MV-4-11 (cell line): ENCODE data around the gene ELOVL7.
"Not testable (repeated sequence)": the region's sequence is repeated elsewhere in the genome, so short reads cannot be mapped to it uniquely, and the experiment has no call there.

Source experiments
- DNase-seq: peaks from one replicate; lab custom pipeline; 2025; lab: John Stamatoyannopoulos, UW

The ELOVL7 gene

DNA sequence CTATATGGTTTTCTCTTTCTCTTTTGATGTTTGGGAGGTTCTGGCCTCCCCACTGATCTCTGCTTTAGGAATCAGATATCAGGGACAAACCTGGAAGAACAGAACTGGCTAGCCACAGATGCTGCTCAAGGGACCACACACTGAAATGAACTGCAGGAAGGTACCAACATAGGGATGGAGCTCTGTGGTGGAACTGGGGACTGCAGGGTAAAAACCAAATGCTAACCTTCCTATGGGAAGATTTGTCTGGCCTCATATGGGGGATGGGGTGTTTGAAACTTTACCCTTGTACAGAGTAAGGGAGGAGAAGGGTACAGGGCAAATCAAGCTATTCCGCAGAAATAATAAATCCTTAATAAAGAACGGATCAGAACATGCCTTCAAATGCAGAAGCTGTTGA lies 49.4 kb downstream of the ELOVL7 start:
- no peak for DNase-seq

DNA sequence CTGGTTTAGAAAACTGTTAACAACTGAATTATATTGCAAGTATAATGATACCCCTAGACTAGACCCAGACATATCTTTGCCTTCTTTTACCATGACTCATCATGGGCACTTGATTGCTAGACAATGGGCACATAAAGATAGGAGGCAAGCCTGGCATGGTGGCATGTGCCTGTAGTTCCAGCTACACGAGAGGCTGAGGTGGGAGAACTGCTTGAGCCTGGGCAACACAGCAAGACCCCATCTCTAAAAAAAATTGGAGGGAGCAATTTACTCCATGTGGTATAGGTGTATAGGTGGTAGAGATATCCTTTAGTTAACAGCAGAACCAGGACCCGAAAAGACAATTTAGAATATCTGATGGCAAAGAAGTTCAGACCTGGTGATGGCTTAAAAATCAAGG lies 51.6 kb downstream of the ELOVL7 start:
- DNase-seq = no peak

DNA sequence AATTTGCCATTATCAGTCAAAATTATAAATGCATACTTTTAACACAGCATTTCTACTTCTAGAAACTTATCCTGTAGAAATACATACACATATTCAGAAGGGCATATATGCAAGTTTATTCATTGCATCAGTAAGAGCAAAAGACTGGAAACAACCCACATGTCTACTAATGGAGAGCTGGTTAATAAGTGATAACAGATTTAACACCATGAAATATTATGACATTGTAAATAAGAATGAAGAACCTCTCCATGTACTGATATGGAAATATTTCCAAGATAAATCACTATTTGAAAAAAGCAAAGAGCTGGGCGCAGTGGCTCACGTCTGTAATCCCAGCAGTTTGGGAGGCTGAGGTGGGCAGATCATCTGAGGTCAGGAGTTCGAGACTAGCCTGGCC lies 54.5 kb downstream of the ELOVL7 start:
- no peak for DNase-seq

DNA sequence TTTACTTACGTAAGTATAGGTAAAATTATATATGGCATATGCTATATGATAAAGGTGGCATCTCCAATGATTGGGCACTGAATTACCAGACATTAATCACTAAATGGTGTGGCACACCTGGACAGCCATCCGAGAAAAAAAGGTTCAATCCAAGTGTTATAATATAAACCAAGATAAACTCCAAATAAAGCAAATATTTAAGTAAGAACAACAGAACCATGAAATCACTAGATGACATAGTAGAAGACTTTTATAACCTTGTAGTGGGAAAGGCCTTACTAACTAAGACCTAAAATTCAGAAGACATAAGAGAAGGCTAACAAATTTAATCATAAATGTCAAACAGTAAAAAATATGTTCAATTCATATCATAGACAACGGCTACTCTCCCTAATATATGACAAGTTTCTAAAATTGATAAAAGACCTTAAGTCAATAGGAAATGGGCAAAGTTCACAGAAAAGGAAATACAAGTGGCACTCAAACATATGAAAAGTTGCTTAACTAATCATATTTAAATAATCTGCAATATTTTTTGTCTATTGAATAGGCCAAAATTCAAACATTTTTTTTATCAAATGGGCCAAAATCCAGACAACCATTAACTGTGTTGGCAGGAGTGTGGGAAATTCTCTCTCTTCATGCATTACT lies 55.1 kb downstream of the ELOVL7 start:
- no peak for DNase-seq

DNA sequence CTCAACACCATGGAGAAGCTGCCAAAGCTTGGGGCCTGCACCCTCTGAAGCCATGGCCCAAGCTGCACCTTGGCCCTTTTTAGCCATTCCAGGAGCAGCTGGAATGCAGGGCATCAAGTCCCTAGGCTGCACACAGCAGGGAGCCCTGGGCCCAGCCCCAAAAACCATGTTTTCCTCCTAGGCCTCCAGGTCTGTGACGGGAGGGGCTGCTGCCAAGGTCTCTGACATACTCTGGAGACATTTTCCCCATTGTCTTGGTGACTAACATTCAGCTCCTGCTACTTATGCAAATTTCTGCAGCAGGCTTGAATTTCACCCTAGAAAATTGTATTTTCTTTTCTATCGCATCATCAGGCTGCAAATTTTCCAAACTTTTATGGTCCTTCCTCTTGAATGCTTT lies 64.6 kb downstream of the ELOVL7 start:
- no peak for DNase-seq

DNA sequence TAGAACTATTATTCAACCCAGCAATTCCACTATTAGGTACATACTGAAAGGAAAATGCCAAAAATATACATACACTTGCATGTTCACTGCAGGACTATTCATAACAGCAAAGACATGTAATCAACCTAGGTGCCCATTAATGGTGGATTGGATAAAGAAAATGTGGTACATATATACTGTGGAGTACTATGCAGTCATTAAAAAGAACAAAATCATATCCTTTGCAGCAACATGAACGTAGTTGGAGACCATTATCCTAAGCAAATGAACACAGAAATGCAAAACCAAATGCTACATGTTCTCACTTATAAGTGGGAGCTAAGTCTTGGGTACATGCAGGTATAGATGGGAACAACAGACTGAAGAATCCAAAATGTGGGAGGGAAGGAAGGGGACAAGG lies 67.7 kb downstream of the ELOVL7 start:
- DNase-seq = no peak

DNA sequence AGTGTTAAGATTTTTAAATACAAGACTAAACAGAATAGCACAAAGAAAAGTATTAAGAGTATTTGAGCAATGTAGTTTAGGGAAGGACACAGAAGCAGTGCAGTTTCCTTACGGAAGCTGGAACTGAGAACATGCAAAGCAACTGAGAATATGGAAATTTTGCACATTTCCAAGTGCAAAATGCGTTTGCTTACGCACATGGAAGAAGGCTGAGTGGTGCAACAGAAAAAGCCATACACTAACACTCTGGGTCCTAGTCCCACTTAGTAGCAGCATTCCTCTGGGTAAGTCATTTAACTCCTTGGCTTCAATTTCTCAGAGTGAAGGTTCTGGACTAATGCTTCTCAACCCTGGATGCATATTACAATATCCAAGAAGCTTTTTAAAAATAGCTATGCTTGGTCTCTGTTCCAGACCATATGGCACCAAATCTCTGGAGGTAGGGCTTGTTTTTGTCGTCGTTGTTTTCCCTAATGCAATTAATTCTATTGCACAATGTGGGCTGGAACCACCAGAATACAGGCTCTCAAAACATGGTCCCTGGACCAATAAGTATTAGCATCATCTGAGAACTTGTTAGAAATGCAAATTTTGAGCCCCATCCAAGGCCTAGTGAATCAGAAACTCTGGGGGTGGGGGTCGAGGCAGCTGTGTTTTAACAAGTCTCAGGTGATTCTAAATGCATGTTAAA lies 78.9 kb downstream of the ELOVL7 start:
- no peak for DNase-seq

DNA sequence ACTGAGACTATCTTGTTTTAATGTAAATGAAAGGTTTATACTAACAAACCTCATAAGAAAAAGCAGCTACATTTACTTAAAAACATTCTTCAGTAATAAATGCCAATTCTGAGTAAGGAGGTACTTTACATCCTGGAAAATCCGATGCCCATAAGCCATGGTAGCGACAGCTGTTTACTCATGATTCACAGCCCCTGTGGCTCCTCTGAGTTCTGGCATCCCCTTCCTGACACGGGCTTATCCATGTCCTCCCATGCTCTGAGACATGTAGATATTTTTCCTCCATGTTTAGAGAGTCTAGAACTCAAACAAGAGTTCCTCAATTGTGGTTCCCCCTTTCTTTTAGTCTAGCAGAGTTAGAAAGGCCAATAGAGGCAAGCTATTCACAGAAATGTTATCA lies 81.0 kb downstream of the ELOVL7 start:
- DNase-seq = no peak

DNA sequence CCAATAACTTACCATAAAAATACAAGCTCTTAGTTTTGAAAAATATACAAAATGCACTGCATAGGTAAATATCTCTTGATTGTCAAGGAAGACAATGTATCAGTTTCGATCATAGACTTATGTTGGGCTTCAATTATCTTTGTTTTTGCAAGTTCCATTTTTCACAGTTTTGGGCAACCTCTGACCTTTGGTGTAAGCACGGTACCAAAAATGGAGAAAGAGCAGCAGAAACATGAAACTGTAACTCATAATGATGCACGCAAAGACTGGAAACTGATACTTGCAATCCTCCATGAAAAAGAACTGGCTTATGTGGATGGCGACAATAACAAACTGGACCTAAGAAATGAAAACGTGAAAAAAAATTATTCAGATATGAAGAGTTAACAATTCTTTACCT lies 89.6 kb downstream of the ELOVL7 start:
- no peak for DNase-seq

DNA sequence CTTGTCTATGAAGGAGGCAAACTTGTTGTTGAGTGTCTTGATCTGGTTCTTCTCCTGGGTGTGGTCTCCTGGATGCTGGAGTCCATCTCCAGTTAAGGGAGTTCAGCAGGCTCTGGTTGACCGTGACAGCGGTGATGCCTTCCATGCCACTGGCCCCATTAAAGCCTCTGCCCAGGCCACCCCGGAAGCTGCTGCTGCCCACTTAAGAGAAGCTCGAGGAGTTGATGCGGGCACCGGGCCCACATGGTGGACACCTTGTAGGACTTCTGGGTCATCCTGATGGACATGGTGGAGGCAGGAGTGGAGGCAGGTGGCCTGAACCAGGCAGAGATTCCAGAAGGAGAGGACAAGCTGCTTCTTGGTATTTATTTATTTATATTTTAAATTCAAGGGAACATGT lies 99.4 kb downstream of the ELOVL7 start:
- DNase-seq = no peak

DNA sequence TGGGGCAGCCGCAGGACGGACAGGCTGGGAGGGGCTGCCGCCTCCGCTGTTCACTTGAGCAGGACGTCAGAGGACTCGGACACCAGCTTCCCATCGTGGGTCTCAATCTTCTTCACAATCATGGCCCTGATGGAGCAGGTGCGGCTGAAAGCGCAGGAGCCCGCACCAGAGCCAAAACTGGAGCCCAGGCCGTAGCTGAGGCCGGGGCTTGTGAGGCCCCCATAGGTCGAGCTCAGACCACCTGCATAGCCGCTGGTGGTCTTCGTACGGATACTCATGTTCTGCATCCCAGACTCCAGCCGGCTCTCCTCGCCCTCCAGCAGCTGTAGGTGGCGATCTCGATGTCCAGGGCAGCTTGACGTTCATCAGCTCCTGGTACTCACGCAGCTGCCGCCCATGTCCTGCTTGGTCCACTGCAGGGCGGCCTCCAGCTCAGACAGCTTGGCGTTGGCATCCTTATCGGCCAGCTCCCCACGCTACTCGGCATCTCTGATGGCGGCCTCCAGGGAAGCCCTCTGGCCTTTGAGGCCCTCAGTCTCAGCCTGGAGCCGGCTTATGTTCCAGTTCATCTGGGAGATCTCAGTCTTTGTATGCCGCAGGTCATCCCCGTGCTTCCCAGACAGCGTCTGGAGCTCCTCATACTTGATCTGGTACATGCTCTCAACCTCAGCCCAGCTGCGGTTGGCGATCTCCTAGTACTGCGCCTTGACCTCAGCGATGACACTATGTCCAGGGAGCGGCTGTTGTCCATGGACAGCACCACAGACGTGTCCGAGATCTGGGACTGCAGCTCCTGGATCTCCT lies 100.4 kb downstream of the ELOVL7 start:
- no peak for DNase-seq

DNA sequence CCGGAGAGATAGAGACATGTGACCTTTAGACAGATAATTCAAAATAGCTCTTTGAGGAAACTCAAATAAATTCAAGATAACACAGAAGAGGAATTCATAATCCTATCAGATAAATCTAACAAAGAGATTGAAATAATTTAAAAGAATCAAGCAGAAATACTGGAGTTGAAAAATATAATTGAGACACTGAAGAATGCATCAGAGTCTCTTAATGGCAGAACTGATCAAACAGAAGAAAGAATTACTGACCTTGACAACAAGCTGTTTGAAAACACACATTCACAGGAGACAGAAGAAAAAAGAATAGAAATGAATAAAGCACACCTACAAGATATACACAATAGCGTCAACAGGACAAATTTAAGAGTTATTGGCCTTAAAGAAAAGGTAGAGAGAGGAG lies 103.7 kb downstream of the ELOVL7 start:
- DNase-seq = no peak

DNA sequence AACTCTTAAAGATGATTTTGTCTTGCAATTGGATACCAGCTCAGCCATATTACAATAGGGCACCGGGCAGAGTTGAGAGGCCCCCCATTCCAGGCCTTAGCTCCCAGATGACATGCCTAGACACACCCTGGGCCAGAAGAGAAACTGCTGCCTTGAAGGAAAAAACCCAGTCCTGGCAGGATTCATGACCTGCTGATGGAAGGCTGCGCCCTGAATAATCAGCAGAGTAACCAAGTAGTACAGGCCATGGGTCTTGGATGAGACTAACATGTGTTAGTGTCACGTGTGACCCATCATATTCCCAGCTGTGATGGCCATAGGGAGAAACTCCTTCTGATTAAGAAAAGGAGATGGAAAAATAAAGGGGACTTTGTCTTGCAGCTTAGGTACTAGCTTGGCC lies 105.1 kb downstream of the ELOVL7 start:
- DNase-seq = no peak

DNA sequence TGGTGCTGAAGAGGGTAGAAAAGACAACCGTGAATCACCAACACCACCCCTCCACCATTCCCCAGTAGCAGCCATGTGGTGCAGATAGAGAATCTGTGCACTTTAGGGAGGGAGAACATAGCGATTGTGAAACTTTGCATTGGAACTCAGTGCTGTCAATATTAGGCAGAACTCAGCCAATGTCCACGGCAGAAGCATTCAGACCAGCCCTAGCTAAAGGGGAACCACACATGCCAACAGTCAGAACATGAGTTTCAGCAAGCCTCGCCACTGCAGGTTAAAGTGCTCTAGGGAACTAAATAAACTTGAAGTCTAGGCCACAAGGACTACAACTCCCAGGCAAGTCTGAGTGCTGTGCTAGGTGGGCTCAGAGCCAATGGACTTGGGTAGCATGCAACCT lies 105.6 kb downstream of the ELOVL7 start:
- DNase-seq = peak; percentile 79

DNA sequence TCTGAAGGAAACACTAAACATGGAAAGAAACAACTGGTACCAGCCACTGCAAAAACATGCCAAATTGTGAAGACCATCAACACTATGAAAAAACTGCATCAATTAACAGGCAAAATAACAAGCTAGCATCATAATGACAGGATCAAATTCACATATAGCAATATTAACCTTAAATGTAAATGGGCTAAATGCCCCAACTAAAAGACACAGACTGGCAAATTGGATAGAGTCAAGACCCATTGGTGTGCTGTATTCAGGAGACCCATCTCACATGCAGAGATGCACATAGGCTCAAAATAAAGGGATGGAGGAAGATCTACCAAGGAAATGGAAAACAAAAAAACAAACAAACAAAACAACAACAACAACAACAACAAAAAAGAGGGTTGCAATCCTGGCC lies 113.2 kb downstream of the ELOVL7 start:
- DNase-seq = not testable (repeated sequence)

DNA sequence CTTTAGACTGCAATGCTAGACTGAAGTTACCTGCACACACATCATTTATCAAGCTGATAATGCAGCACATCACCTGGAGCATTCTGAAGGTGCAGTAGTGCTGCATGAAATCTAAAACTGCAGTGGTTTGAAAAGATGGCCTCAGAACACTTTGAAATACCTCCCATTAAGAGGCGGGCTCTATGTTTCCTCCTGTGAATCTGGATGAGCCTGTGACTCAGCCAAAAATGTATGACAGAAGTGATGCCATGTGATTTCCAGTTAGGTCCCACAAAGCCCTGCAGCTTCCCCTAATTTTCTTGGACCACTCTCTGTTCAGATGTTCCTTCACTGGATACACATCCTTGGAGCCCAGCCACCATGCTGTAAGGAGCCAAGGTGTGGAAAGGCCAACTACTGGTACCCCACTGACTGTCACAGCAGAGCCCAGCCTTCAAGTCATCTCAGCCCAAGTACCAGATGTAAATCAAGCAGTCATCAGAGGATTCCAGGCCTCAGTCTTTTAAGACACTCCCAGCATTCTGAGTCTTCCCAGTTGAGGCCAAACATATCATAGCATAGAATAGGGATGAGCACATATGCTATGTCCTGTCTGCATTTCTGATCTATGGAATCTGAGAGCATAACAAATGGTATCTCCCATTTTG lies 116.9 kb downstream of the ELOVL7 start:
- DNase-seq = no peak

DNA sequence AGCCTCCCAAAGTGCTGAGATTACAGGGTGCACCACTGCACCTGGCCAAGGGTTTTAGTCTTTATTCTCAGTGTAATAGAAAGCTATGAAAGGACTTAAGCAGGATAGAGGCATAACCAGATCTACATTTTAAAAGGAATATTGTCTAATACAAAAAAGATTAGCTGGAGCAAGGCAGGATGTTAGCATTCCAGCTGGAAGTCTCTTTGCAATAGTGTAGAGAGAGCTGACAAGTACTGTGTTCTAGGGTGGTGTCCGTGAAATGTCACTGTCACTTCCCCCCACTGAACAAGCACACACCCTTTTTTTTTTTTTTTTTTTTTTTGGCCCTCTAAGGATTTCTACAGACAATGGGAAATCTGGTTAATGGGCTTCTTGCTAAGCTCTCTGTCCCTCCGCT lies 119.9 kb downstream of the ELOVL7 start:
- no peak for DNase-seq

DNA sequence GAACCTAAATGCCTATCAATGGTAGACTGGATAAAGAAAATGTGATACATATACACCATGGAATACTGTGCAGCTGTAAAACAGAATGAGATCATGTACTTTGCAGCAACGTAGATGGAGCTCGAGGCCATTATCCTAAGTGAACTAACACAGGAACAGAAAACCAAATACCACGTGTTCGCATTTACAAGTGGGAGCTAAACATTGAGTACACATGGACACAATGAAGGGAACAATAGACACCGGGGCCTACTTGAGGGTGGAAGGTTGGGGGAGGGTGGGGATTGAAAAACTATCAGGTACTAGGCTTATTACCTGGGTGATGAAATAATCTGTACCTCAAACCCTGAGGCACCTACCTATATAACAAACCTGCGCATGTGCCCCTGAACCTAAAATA lies 121.7 kb downstream of the ELOVL7 start:
- DNase-seq = no peak

DNA sequence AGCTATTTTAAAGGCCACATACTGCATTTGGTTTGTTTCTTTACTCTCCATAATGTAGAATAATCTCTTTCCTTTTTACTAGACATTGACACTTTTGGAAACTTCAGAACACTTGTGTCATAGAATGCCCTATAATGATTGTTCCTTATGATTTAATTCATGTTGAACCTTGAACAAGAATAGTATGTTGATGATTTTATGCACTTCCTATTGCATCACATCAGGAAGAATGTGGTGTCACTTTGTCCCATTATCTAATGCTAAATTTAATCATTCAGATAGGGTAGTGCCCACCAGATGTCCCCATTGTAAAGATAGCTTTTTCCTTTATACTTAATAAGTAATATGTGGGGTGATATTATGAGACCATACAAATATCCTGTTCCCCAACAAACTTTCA lies 124.7 kb downstream of the ELOVL7 start:
- DNase-seq = no peak

DNA sequence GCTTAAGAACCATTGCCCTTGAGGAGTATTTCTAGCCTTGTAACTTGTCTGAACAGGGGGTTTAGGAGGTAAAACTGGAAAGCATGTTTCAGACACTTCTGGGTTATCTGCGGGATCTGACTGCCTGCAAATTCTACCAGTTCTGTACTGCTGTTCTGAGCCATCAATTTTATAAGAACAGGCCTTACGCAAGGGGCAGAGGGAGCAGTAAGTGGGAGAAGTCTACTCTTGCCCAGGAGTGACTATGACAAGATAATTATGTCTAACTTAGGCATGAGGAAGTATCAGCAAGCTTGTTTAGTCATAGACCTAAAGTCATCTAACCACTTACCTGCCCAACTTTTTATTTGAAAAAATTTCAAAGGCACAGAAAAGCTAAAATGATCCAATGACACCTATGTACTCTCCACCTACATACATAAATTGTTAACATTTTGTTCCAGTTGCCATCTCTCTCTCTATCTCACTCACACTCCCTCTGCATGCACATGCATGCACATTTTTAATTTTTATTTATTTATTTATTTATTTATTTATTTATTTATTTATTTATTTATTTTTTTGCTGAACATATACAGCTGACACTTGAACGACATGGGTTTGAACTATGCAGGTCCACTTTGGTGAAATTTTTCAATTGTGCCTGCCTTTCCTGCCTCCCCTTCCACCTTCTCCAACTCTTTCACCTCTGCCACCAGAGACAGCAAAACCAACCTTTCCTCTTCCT lies 125.7 kb downstream of the ELOVL7 start:
- peak; percentile 17 for DNase-seq

DNA sequence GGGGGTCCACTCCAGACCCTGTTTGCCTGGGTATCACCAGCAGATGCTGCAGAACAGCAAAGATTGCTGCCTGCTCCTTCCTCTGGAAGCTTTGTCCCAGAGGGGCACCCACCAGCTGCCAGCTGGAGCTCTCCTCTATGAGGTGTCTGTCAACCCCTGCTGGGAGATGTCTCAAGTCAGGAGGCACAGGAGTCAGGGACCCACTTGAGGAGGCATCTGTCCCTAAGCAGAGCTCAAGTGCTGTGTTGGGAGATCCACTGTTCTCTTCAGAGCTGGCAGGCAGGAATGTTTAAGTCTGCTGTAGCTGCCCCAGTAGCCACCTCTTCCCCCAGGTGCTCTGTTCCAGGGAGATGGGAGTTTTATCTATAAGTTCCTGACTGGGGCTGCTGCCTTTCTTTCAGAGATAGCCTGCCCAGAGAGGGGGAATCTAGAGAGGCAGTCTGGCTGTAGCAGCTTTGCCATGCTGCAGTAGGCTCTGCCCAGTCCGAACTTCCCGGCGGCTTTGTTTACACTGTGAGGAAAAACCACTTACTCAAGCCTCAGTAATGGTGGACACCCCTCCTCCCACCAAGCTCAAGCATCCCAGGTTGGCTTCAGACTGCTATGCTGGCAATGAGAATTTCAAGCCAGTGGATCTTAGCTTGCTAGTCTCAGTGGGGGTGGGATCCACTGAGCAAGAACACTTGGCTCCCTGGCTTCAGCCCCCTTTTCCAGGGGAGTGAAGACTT lies 128.7 kb downstream of the ELOVL7 start:
- not testable (repeated sequence) for DNase-seq
